ENCODE data around the gene NPFF.
A peak's percentile ranks its signal among the peaks of the same experiment; 100 is the strongest.
"Not testable (repeated sequence)": the region's sequence is repeated elsewhere in the genome, so short reads cannot be mapped to it uniquely, and the experiment has no call there.

Gene NPFF

DNA sequence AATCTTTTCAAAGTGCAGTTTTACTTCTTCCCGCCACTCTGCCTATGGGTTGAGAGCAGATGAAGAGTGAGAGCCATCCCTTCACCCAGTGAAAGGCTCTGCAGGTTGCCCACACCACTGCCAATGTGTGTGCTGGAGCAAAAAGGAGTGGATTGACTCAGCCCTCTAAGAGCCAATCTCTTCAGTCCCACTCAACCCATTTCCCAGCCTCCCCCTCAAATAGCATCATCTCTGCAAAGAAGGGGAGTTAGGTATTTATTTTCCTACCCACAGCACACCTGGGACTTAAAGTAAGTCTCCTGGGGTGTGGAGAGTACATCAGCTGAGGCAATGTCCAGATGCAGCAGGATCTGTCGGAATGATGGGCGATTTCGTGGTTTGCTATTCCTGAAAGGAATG, 23.3 kb downstream of the NPFF start:
- peaks cover 4% of the 10 kb centered on the region for H3K4me1 ChIP-seq (ENCODE audit: insufficient read depth, poor library complexity, severe bottlenecking)
- TF ChIP-seq, protein P1, sequence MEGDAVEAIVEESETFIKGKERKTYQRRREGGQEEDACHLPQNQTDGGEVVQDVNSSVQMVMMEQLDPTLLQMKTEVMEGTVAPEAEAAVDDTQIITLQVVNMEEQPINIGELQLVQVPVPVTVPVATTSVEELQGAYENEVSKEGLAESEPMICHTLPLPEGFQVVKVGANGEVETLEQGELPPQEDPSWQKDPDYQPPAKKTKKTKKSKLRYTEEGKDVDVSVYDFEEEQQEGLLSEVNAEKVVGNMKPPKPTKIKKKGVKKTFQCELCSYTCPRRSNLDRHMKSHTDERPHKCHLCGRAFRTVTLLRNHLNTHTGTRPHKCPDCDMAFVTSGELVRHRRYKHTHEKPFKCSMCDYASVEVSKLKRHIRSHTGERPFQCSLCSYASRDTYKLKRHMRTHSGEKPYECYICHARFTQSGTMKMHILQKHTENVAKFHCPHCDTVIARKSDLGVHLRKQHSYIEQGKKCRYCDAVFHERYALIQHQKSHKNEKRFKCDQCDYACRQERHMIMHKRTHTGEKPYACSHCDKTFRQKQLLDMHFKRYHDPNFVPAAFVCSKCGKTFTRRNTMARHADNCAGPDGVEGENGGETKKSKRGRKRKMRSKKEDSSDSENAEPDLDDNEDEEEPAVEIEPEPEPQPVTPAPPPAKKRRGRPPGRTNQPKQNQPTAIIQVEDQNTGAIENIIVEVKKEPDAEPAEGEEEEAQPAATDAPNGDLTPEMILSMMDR (IDR thresholded peaks at IDR 0.05; ENCODE audit: poor library complexity, severe bottlenecking) = no peak
- no peaks in the 10 kb centered on the region for H3K27me3 ChIP-seq (ENCODE audit: insufficient read depth, poor library complexity, severe bottlenecking)
- peaks cover 78% of the 10 kb centered on the region for H3K36me3 ChIP-seq (ENCODE audit: low read depth)
- H3K9me3 ChIP-seq (ENCODE audit: severe bottlenecking) = no peaks in the 10 kb centered on the region
- H3K4me3 ChIP-seq (ENCODE audit: severe bottlenecking) = no peak overlapping the region
- H3K27ac ChIP-seq (ENCODE audit: poor library complexity, severe bottlenecking) = no peak overlapping the region
- ATAC-seq (ENCODE audit: low read depth) (peak; percentile 1; the same call in 2 of the 3 replicates), DNase-seq (ENCODE audit: low spot score) (no peak)

DNA sequence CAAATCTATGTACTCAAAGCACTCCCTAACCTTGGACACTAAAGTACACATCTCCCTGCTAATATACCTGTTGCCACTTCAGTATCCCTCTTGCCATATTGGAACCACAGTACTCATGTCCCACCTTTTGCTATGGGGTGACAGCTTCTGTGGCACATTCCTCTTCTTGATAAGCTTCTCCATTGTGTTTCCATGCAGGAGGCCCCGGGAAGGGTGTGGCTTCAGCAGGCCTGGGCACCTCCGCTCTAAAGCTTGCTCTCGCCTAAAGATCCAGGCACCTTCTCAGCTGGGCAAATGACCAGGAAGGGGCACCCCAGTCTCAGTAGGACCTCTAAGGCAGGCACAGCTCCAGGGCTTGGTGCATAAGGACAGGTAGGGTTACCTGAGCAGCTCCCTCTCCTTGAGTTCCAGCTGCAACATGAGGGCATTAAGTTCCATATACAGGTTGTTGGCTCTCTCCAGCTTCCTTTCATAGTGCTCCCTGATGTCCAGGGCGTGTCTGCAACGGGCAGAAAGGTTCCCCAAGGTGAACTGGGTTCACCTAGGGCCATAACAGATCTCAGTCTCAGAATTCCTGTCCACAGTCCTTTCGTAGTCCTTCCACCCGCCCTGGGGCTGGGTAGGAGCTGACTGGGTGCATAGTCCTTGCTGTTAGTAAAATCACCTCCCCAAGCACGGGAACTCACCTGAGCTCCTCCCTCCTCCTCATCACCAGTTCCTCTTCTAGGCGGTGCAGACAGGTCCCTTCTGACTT, 23.9 kb downstream of the NPFF start:
- peaks cover 84% of the 10 kb centered on the region for H3K36me3 ChIP-seq (ENCODE audit: low read depth)

DNA sequence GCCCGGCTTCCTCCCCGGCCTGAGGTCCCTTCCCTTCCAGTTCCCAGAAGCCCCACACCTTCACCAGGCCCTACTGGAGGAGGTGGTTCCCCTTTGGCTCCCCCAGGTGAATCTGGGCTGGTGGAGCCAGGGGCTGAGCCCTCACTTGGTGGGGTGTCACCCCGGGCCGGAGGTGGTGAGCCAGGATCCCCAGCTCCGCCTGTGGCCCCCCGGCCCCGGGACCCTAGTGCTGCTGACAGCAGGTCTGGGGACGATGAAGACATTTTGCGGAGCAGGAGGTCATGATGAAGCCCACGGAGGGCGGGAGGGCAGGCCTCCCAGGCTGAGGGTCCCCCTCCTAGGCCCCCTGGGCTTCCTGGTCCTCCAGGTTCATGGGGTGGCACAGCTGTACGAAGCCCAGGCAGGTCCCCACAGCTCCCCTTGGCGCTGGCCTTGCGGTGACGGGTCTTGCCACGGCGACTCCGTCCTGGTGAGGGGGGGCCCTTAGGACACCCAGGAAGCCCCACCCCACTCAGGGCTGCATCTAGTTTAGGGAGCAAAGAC, 24.6 kb downstream of the NPFF start:
- TF ChIP-seq, protein P1 (IDR thresholded peaks at IDR 0.05; ENCODE audit: poor library complexity, severe bottlenecking) = no peak
- H3K27ac ChIP-seq (ENCODE audit: poor library complexity, severe bottlenecking) = peak overlapping the region; percentile 3
- H3K9me3 ChIP-seq (ENCODE audit: severe bottlenecking) = no peaks in the 10 kb centered on the region
- H3K4me3 ChIP-seq (ENCODE audit: severe bottlenecking) = no peak overlapping the region
- no peak for DNase-seq (ENCODE audit: low spot score)
- H3K36me3 ChIP-seq (ENCODE audit: low read depth) = peaks cover 84% of the 10 kb centered on the region
- H3K27me3 ChIP-seq (ENCODE audit: insufficient read depth, poor library complexity, severe bottlenecking) = no peaks in the 10 kb centered on the region
- ATAC-seq (ENCODE audit: low read depth) = no peak
- H3K4me1 ChIP-seq (ENCODE audit: insufficient read depth, poor library complexity, severe bottlenecking) = peaks cover 4% of the 10 kb centered on the region

More for the DNA sequence above, 23.9 kb downstream of the NPFF start:
- Histone ChIP-seq H3K4me3 (ENCODE audit: severe bottlenecking) (no peak overlapping the region), H3K27me3 (ENCODE audit: insufficient read depth, poor library complexity, severe bottlenecking) (no peaks in the 10 kb centered on the region), H3K4me1 (ENCODE audit: insufficient read depth, poor library complexity, severe bottlenecking) (peaks cover 4% of the 10 kb centered on the region), H3K9me3 (ENCODE audit: severe bottlenecking) (no peaks in the 10 kb centered on the region), H3K27ac (ENCODE audit: poor library complexity, severe bottlenecking) (peak overlapping the region; percentile 3)
- no peak for DNase-seq (ENCODE audit: low spot score)
- ATAC-seq (ENCODE audit: low read depth) = peak; percentile 3
- TF ChIP-seq, protein P1 (IDR thresholded peaks at IDR 0.05; ENCODE audit: poor library complexity, severe bottlenecking) = no peak

DNA sequence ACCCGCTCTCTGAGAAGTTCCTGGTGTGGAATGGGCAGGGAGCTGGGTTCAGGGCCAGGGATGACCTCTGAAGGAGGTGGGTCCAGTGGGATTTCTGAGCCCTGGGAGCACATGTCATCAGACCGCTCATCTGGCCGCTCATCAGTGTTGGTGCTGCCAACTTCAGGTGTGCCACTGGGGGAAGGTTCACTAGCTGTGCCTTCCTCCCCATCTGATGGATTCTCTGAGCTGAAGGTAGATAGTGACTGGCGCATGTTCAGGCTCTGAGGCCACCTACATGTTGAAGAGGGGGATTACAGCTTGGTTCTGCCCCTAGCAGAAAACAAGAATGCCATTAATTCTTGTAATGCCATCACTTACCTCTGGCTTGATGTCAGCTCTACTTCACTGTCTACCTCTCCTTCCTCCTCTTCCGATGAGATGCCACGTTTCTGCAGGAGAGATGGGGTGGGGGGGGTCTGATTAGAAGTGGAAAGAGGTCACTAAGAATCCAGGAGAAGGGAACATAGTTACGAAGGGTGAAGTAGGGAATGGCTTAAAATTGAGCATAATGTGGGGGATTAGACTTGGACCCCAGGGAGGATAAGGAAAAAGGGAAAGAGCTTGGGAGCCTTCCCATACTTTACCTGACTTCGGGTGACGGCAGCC, 25.2 kb downstream of the NPFF start:
- no peak for DNase-seq (ENCODE audit: low spot score)
- ATAC-seq (ENCODE audit: low read depth) = peak; percentile 29; the same call in 2 of the 3 replicates
- peaks cover 91% of the 10 kb centered on the region for H3K36me3 ChIP-seq (ENCODE audit: low read depth)

DNA sequence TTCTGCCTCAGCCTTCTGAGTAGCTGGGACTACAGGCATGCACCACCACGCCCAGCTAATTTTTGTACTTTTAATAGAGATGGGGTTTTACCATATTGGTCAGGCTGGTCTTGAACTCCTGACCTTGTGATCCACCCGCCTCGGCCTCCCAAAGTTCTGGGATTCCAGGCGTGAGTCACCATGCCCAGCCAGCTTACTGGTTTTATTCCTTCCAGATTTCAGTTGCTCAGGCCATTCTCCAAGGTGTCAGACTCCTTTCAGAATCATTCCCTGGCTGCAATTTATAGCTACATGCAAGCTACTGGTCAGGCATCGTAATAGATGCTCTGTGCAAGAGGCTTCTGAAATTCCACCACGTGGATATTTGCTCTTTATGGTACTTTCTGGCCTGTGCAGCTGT, 25.8 kb downstream of the NPFF start:
- H3K4me1 ChIP-seq (ENCODE audit: insufficient read depth, poor library complexity, severe bottlenecking); H3K9me3 ChIP-seq (ENCODE audit: severe bottlenecking); DNase-seq (ENCODE audit: low spot score); H3K27me3 ChIP-seq (ENCODE audit: insufficient read depth, poor library complexity, severe bottlenecking); H3K4me3 ChIP-seq (ENCODE audit: severe bottlenecking); ATAC-seq (ENCODE audit: low read depth): not testable (repeated sequence)
- peaks cover 96% of the 10 kb centered on the region for H3K36me3 ChIP-seq (ENCODE audit: low read depth)
- peak overlapping the region; percentile 26 for H3K27ac ChIP-seq (ENCODE audit: poor library complexity, severe bottlenecking)

More for the DNA sequence above, 25.2 kb downstream of the NPFF start:
- Histone ChIP-seq H3K4me1 (ENCODE audit: insufficient read depth, poor library complexity, severe bottlenecking) (peaks cover 4% of the 10 kb centered on the region), H3K27me3 (ENCODE audit: insufficient read depth, poor library complexity, severe bottlenecking) (no peaks in the 10 kb centered on the region), H3K4me3 (ENCODE audit: severe bottlenecking) (no peak overlapping the region), H3K9me3 (ENCODE audit: severe bottlenecking) (no peaks in the 10 kb centered on the region), H3K27ac (ENCODE audit: poor library complexity, severe bottlenecking) (peak overlapping the region; percentile 26)
- TF ChIP-seq, protein P1 (IDR thresholded peaks at IDR 0.05; ENCODE audit: poor library complexity, severe bottlenecking) = no peak

Data from RWPE2 (cell line).